ENCODE data around the gene KCNB1. TPM values are rescaled to one million over a fixed set of nuclear protein-coding genes. Genes with fewer than 3 reads are reported as not detected.

KCNB1 gene
- total and polyA plus RNA-seq, 5 experiments from 2014 or later = 0.05 TPM; not detected in 4

- no peak overlapping the region for H3K27ac Mint-ChIP-seq
- H3K9me3 Mint-ChIP-seq = no peaks in the 10 kb centered on the region
- POLR2A ChIA-PET = no interaction called here
- H3K4me3 Mint-ChIP-seq = no peak overlapping the region
- H3K4me1 Mint-ChIP-seq = peaks cover 0 to 9% (median 4%) of the 10 kb centered on the region in 4 donors
- ATAC-seq (no peak), DNase-seq (no peak)
- no peaks in the 10 kb centered on the region for H3K36me3 Mint-ChIP-seq
- peaks cover 0 to 29% (median 2%) of the 10 kb centered on the region in 5 donors for H3K27me3 Mint-ChIP-seq
Measured at GRCh38 chr20:49344140-49344539, 138.3 kb downstream of the KCNB1 start.

DNA sequence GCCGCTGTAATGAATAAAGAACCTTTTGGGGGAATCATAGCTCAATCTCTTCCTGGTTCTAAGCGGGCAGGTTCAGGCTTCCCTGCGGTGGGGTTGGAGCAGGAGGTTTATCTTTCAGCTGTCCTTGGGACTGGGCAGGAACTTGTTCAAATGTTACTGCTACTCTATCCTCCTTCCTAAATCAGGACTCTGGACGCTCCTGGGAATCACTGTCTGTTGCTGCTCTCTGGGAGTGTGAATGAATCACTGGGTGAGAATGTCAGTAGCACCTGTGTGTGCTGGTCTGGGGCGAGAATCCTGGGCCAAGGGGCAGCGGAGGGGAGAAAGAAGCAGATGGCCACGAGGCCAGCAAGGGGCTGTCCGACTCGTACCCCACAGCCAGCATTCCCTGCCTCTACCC lies 139.2 kb downstream of the KCNB1 start:
- Mint-ChIP-seq H3K9me3 (no peaks in the 10 kb centered on the region), H3K27ac (no peak overlapping the region)
- no peak for ATAC-seq

DNA sequence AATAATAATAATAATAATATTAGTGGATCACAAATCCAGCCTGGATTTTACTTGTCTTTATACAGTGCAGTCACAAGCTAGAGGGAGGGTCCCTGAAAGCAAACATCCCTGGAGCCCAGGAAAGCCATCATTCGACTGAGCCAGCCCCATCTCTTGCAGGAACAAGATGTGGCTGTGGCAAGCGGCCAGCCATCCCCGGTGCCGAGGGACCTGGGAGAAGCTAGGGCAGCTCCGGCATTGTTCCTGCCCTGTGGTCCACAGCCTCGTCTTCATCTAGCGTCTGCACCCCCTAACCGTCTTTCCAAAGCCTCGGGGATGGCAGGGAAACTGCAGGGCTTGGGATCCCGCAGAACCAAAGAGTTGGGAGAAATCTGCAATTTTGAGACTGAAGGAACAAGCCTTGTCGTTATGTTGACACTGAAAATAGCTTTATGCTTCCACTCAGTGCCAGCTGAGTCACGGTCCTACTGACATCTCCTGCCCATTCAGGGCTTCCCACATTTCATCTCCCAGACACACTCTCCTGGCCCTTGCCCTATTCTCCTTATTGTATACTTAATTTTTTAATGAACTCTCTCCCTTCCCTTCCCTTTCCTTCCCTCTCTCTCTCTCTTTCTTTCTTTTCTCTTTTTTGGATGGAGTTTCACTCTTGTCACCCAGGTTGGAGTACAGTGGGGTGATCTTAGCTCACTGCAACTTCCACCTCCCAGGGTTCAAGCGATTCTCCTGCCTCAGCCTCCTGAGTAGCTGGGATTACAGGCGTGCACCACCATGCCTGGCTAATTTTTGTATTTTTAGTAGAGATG lies 142.1 kb downstream of the KCNB1 start:
- Mint-ChIP-seq H3K36me3 (no peaks in the 10 kb centered on the region), H3K27ac (peak overlapping the region in 1 of 10 donors; percentile 66), H3K4me3 (no peak overlapping the region), H3K27me3 (peaks cover 1 to 25% (median 4%) of the 10 kb centered on the region in 5 donors), H3K4me1 (peaks cover 0 to 2% (median 0%) of the 10 kb centered on the region in 4 donors), H3K9me3 (no peaks in the 10 kb centered on the region)
- POLR2A ChIA-PET = no interaction called here
- ATAC-seq = no peak
- no peak for DNase-seq

More for the DNA sequence above, 139.2 kb downstream of the KCNB1 start:
- Mint-ChIP-seq H3K4me1 (peaks cover 0 to 8% (median 4%) of the 10 kb centered on the region in 4 donors), H3K27me3 (peaks cover 0 to 23% (median 0%) of the 10 kb centered on the region in 5 donors), H3K36me3 (no peaks in the 10 kb centered on the region), H3K4me3 (no peak overlapping the region)
- POLR2A ChIA-PET = no interaction called here
- no peak for DNase-seq

- POLR2A ChIA-PET = no interaction called here
- peaks cover 0 to 2% (median 0%) of the 10 kb centered on the region in 4 donors for H3K4me1 Mint-ChIP-seq
- peaks cover 1 to 23% (median 4%) of the 10 kb centered on the region in 5 donors for H3K27me3 Mint-ChIP-seq
- H3K9me3 Mint-ChIP-seq = no peaks in the 10 kb centered on the region
- H3K27ac Mint-ChIP-seq = no peak overlapping the region
- H3K36me3 Mint-ChIP-seq = no peaks in the 10 kb centered on the region
- ATAC-seq = no peak
- DNase-seq = no peak
- H3K4me3 Mint-ChIP-seq = no peak overlapping the region
Measured at GRCh38 chr20:49339123-49339522, 143.3 kb downstream of the KCNB1 start.

DNA sequence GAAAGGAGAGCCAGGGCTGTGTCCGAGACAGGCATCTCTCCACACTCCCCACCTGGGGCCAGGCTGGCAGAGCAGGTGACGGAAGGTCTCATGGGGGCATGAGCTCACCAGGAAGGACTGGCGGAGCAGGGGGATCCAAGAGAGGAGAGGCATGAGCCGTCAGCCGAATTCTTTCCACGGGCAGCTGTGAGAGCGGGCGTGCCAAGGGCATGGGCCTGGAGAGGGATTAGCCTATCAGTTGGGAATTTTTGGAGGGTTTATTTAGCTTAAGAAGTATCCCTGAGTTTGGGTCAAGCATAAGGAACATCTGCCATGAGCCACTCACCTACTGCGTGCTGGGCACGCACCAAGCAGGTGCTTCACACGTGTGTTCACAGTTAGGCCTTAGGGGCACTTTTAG lies 144.4 kb downstream of the KCNB1 start:
- Mint-ChIP-seq H3K36me3 (no peaks in the 10 kb centered on the region), H3K4me3 (no peak overlapping the region), H3K27ac (peak overlapping the region in 2 of 10 donors; percentile 22 to 71), H3K9me3 (peaks cover 0 to 2% (median 0%) of the 10 kb centered on the region in 9 donors), H3K27me3 (peaks cover 6 to 21% (median 7%) of the 10 kb centered on the region in 5 donors), H3K4me1 (peaks cover 0 to 4% (median 1%) of the 10 kb centered on the region in 4 donors)
- DNase-seq (no peak), ATAC-seq (no peak)
- POLR2A ChIA-PET = no interaction called here

GRCh38 chr20:49337357-49337756 lies 145.1 kb downstream of the KCNB1 start:
- Mint-ChIP-seq H3K4me3 (no peak overlapping the region), H3K27ac (peak overlapping the region in 1 of 10 donors; percentile 5), H3K27me3 (peaks cover 13 to 27% (median 14%) of the 10 kb centered on the region in 5 donors), H3K4me1 (peaks cover 0 to 4% (median 1%) of the 10 kb centered on the region in 4 donors), H3K9me3 (peaks cover 0 to 2% (median 0%) of the 10 kb centered on the region in 9 donors), H3K36me3 (no peaks in the 10 kb centered on the region)
- POLR2A ChIA-PET = no interaction called here
- DNase-seq (no peak), ATAC-seq (no peak)

- Mint-ChIP-seq H3K4me1 (peaks cover 0 to 4% (median 1%) of the 10 kb centered on the region in 4 donors), H3K9me3 (peaks cover 0 to 2% (median 0%) of the 10 kb centered on the region in 9 donors), H3K4me3 (no peak overlapping the region), H3K27me3 (peaks cover 15 to 31% (median 17%) of the 10 kb centered on the region in 5 donors), H3K36me3 (no peaks in the 10 kb centered on the region), H3K27ac (no peak overlapping the region)
- DNase-seq (no peak), ATAC-seq (no peak)
- POLR2A ChIA-PET = no interaction called here
Measured at GRCh38 chr20:49336786-49337185, 145.7 kb downstream of the KCNB1 start.

DNA sequence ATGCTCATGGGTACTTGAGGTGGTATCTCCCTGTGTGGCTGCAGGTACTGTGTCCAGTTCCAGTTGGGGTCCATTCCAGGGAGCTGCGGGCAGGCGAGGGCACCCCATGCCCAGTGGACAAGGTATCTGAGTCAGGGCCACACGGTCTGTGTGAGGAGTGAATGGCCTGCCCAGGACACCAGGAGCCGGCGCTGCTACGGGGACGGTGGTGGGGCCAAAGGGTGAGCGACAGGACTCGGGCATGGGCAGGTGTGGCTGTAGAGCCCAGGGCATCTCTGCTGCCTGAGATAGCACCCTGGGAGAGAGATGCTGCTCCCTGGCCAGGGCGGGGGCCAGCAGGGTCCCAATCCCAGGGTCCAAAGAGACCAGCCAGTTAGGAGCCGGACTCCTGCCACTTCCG lies 147.0 kb downstream of the KCNB1 start:
- POLR2A ChIA-PET = no interaction called here
- DNase-seq (no peak), ATAC-seq (no peak)
- H3K4me3 Mint-ChIP-seq = no peak overlapping the region
- H3K36me3 Mint-ChIP-seq = no peaks in the 10 kb centered on the region
- no peak overlapping the region for H3K27ac Mint-ChIP-seq
- peaks cover 0 to 4% (median 1%) of the 10 kb centered on the region in 4 donors for H3K4me1 Mint-ChIP-seq
- H3K9me3 Mint-ChIP-seq = peaks cover 0 to 2% (median 0%) of the 10 kb centered on the region in 9 donors
- H3K27me3 Mint-ChIP-seq = peaks cover 17 to 37% (median 21%) of the 10 kb centered on the region in 5 donors

- Mint-ChIP-seq H3K27ac (peak overlapping the region in 2 of 10 donors; percentile 1 to 9), H3K4me3 (no peak overlapping the region), H3K4me1 (peaks cover 0 to 3% (median under 1%) of the 10 kb centered on the region in 4 donors), H3K9me3 (peaks cover 0 to 2% (median 0%) of the 10 kb centered on the region in 9 donors), H3K27me3 (peaks cover 17 to 35% (median 21%) of the 10 kb centered on the region in 5 donors), H3K36me3 (no peaks in the 10 kb centered on the region)
- POLR2A ChIA-PET = interaction anchor here (0.6 to 0.7 kb wide), 2 partner anchors 176 to 607 kb away, joined by 3 to 7 read pairs; no protein-coding TSS in a partner anchor
- no peak for ATAC-seq
- no peak for DNase-seq
Measured at GRCh38 chr20:49330701-49331615, 151.5 kb downstream of the KCNB1 start.

GRCh38 chr20:49328790-49329189 lies 153.7 kb downstream of the KCNB1 start:
- no peaks in the 10 kb centered on the region for H3K36me3 Mint-ChIP-seq
- peaks cover 14 to 28% (median 19%) of the 10 kb centered on the region in 5 donors for H3K27me3 Mint-ChIP-seq
- H3K4me1 Mint-ChIP-seq = peaks cover 5 to 12% (median 7%) of the 10 kb centered on the region in 4 donors
- no peak for ATAC-seq
- peaks cover 0 to under 1% (median 0%) of the 10 kb centered on the region in 9 donors for H3K9me3 Mint-ChIP-seq
- POLR2A ChIA-PET = no interaction called here
- no peak overlapping the region for H3K27ac Mint-ChIP-seq
- H3K4me3 Mint-ChIP-seq = no peak overlapping the region
- DNase-seq = no peak

DNA sequence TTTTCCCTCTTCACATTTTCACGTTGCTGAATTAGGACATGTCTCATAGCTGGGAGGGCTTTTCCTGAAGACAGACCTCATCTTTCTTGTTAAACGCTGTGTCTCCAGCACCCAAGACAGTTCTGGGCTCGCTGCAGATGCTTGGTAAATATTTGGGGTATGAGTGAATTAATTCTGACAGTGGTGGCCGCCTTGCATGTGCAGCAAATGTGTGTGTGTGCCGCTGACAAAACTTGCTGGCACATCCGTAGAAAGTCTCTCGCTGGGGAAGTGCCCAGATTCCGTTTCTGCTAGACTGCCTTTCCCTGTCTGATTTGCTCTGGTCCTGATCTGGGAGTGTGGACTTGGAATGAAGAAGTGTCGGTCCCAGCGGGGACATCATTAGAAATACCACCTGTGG lies 156.4 kb downstream of the KCNB1 start:
- H3K27ac Mint-ChIP-seq = no peak overlapping the region
- DNase-seq (no peak), ATAC-seq (no peak)
- H3K9me3 Mint-ChIP-seq = no peaks in the 10 kb centered on the region
- peaks cover 9 to 22% (median 13%) of the 10 kb centered on the region in 4 donors for H3K4me1 Mint-ChIP-seq
- POLR2A ChIA-PET = no interaction called here
- H3K36me3 Mint-ChIP-seq = no peaks in the 10 kb centered on the region
- peaks cover 10 to 22% (median 13%) of the 10 kb centered on the region in 5 donors for H3K27me3 Mint-ChIP-seq
- H3K4me3 Mint-ChIP-seq = no peak overlapping the region

DNA sequence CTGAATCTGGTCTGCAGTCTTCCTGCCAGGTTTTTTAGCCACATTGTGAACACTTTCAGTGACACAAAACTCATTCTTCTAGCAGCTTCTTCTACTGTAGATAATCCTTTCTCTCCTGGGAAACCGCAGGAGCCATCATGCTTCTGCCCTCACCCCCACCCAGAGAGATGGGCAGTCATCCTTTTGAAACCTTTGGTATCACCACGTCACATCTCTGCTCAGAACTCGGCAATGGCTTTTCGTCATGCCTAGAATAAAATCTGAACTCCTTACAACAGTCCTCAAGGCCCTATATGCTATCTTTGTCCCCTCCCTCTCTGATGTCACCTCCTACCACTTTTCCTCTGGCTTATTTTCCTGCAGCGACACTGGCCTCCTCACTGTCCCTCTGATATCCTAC lies 158.2 kb downstream of the KCNB1 start:
- POLR2A ChIA-PET = interaction anchor here (0.7 to 1.6 kb wide), 4 partner anchors 9 to 62 kb away, joined by 3 to 6 read pairs (median 5); no protein-coding TSS in a partner anchor
- Mint-ChIP-seq H3K27ac (peak overlapping the region in 4 of 10 donors; percentile 8 to 78 (median 30)), H3K9me3 (no peaks in the 10 kb centered on the region), H3K27me3 (peaks cover 13 to 27% (median 14%) of the 10 kb centered on the region in 5 donors), H3K4me1 (peaks cover 9 to 24% (median 16%) of the 10 kb centered on the region in 4 donors), H3K36me3 (no peaks in the 10 kb centered on the region), H3K4me3 (no peak overlapping the region)
- no peak for DNase-seq
- no peak for ATAC-seq
